GM12892 (cell line): Measurements from ENCODE around the gene NSMCE1.

Experiments
- POLR2AphosphoS5 ChIP-seq: IDR thresholded peaks from 2 replicates; pipeline ENCODE4 v1.6.1; 2011; ENCODE audit warnings: low read depth, low read length, control low read depth
- TAF1 ChIP-seq: IDR thresholded peaks from 2 replicates; pipeline ENCODE4 v1.6.1; 2011; ENCODE audit warnings: low read depth, mild to moderate bottlenecking, control low read depth, low read length, borderline replicate concordance

- TF ChIP-seq POLR2AphosphoS5 (no peak), TAF1 (no peak)
Observed at GRCh38 chr16:27226976-27227705, 41.4 kb downstream of the NSMCE1 start.
